Measurements from ENCODE around the gene NBDY. TPM values are rescaled to one million over a fixed set of nuclear protein-coding genes. Genes with fewer than 3 reads are reported as not detected.

NBDY gene
- total and polyA plus RNA-seq, 4 donors: 0.84 to 10.4 (median 5.2) TPM

GRCh38 chrX:56785442-56785841 lies 56.4 kb downstream of the NBDY start (continued):
- TF ChIP-seq YY1 (IDR thresholded peaks at IDR 0.05): no peak

GRCh38 chrX:56786889-56787733 lies 58.1 kb downstream of the NBDY start:
- H3K27me3 ChIP-seq (ENCODE audit: control insufficient read depth in 4 of 4, insufficient read depth in 4 of 4, low read length in 3 of 4): no peaks in the 10 kb centered on the region
- no peak overlapping the region for H3K9ac ChIP-seq (ENCODE audit: low read depth in 1 of 2, low read length in 2 of 2)
- no peak overlapping the region for H3K27ac ChIP-seq (ENCODE audit: low read depth in 1 of 2, low read length in 2 of 2)
- no peak overlapping the region for H3K4me3 ChIP-seq (ENCODE audit: low read depth in 1 of 3, low read length in 3 of 3)
- no peak for DNase-seq (ENCODE audit: low spot score)
- no peaks in the 10 kb centered on the region for H3K9me3 ChIP-seq (ENCODE audit: control insufficient read depth in 4 of 4, low read length in 3 of 4)
- no peak for TF ChIP-seq HNF4G (IDR thresholded peaks at IDR 0.05)
- 87% methylated on average over 9 of the region's 9 CpGs for WGBS
- peaks cover 0 to 17% (median 12%) of the 10 kb centered on the region in 4 donors for H3K4me1 ChIP-seq (ENCODE audit: control insufficient read depth in 4 of 4, insufficient read depth in 4 of 4, low read length in 3 of 4)
- H3K36me3 ChIP-seq (ENCODE audit: control insufficient read depth in 4 of 4, insufficient read depth in 3 of 4, low read depth in 1 of 4, low read length in 3 of 4): peaks cover 0 to 3% (median 0%) of the 10 kb centered on the region in 4 donors

GRCh38 chrX:56787734-56788152 lies 58.7 kb downstream of the NBDY start:
- Histone ChIP-seq H3K9ac (ENCODE audit: low read depth in 1 of 2, low read length in 2 of 2) (no peak overlapping the region), H3K27ac (ENCODE audit: low read depth in 1 of 2, low read length in 2 of 2) (no peak overlapping the region), H3K4me3 (ENCODE audit: low read depth in 1 of 3, low read length in 3 of 3) (no peak overlapping the region), H3K9me3 (ENCODE audit: control insufficient read depth in 4 of 4, low read length in 3 of 4) (no peaks in the 10 kb centered on the region), H3K36me3 (ENCODE audit: control insufficient read depth in 4 of 4, insufficient read depth in 3 of 4, low read depth in 1 of 4, low read length in 3 of 4) (peaks cover 0 to 3% (median 0%) of the 10 kb centered on the region in 4 donors), H3K27me3 (ENCODE audit: control insufficient read depth in 4 of 4, insufficient read depth in 4 of 4, low read length in 3 of 4) (no peaks in the 10 kb centered on the region), H3K4me1 (ENCODE audit: control insufficient read depth in 4 of 4, insufficient read depth in 4 of 4, low read length in 3 of 4) (peaks cover 0 to 16% (median 6%) of the 10 kb centered on the region in 4 donors)
- WGBS: 94% methylated on average over 5 of the region's 5 CpGs
- DNase-seq (ENCODE audit: low spot score): no peak
- TF ChIP-seq CTCF (IDR thresholded peaks at IDR 0.05; ENCODE audit: low read depth, low read length, missing input control) (no peak), HNF4A (conservative IDR thresholded peaks at IDR 0.05) (no peak), SP1 (IDR thresholded peaks at IDR 0.05) (no peak), REST (IDR thresholded peaks at IDR 0.05) (no peak), RAD21 (IDR thresholded peaks at IDR 0.05) (no peak)

GRCh38 chrX:56788229-56788628 lies 59.2 kb downstream of the NBDY start:
- no peak overlapping the region for H3K27ac ChIP-seq (ENCODE audit: low read depth in 1 of 2, low read length in 2 of 2)
- H3K4me1 ChIP-seq (ENCODE audit: control insufficient read depth in 4 of 4, insufficient read depth in 4 of 4, low read length in 3 of 4): peaks cover 0 to 12% (median 4%) of the 10 kb centered on the region in 4 donors
- H3K4me3 ChIP-seq (ENCODE audit: low read depth in 1 of 3, low read length in 3 of 3): peak overlapping the region in 1 of 3 donors; percentile 35
- peaks cover 0 to 3% (median 0%) of the 10 kb centered on the region in 4 donors for H3K36me3 ChIP-seq (ENCODE audit: control insufficient read depth in 4 of 4, insufficient read depth in 3 of 4, low read depth in 1 of 4, low read length in 3 of 4)
- H3K27me3 ChIP-seq (ENCODE audit: control insufficient read depth in 4 of 4, insufficient read depth in 4 of 4, low read length in 3 of 4): no peaks in the 10 kb centered on the region
- TF ChIP-seq SP1 (IDR thresholded peaks at IDR 0.05): no peak
- peak; percentile 32 for TF ChIP-seq CTCF (IDR thresholded peaks at IDR 0.05; ENCODE audit: low read depth, low read length, missing input control)
- peak; percentile 65 to 76 for TF ChIP-seq RAD21 (IDR thresholded peaks at IDR 0.05)
- H3K9ac ChIP-seq (ENCODE audit: low read depth in 1 of 2, low read length in 2 of 2): no peak overlapping the region
- no peaks in the 10 kb centered on the region for H3K9me3 ChIP-seq (ENCODE audit: control insufficient read depth in 4 of 4, low read length in 3 of 4)
- WGBS: 53% methylated on average over 3 of the region's 3 CpGs
- no peak for DNase-seq (ENCODE audit: low spot score)
